Neural progenitor cell (in vitro differentiated cells): Measurements from ENCODE around the gene PRDX1. TPM values are rescaled to one million over a fixed set of nuclear protein-coding genes. Genes with fewer than 3 reads are reported as not detected.
A peak's percentile ranks its signal among the peaks of the same experiment; 100 is the strongest.
"Not testable (repeated sequence)": the region's sequence is repeated elsewhere in the genome, so short reads cannot be mapped to it uniquely, and the experiment has no call there.

Experiments
- DNase-seq: peaks from one replicate; pipeline ENCODE4 v3.0.0-alpha.2; 2016; ENCODE audit warnings: low spot score
- H2AFZ ChIP-seq: fragments of 200-600 bp; sonication (generic); replicated peaks from 2 replicates; pipeline ENCODE4 v1.6.1; 2016; ENCODE audit warnings: antibody characterized with exemption
- H3F3A ChIP-seq: fragments of 200-600 bp; sonication (generic); 2 replicates; pipeline ENCODE4 v1.6.1; 2016; ENCODE audit warnings: antibody characterized with exemption, low read depth
- H3K27ac ChIP-seq: fragments of 200-600 bp; sonication (generic); 2 replicates; pipeline ENCODE4 v1.5.1; 2016; ENCODE audit warnings: mild to moderate bottlenecking
- H3K27me3 ChIP-seq: fragments of 200-600 bp; sonication (generic); 2 replicates; pipeline ENCODE4 v1.6.1; 2016; ENCODE audit warnings: mild to moderate bottlenecking, moderate library complexity
- H3K36me3 ChIP-seq: fragments of 200-600 bp; sonication (generic); 2 replicates; pipeline ENCODE4 v1.5.1; 2016
- H3K4me1 ChIP-seq: fragments of 200-600 bp; sonication (generic); 2 replicates; pipeline ENCODE4 v1.6.1; 2016; ENCODE audit warnings: mixed run types
- H3K4me2 ChIP-seq: fragments of 200-600 bp; sonication (generic); 2 replicates; pipeline ENCODE4 v1.6.1; 2016
- H3K4me3 ChIP-seq: fragments of 200-600 bp; sonication (generic); 2 replicates; pipeline ENCODE4 v1.5.1; 2016
- H3K79me2 ChIP-seq: fragments of 200-600 bp; sonication (generic); 2 replicates; pipeline ENCODE4 v1.6.1; 2016; ENCODE audit warnings: low read depth
- H3K9ac ChIP-seq: fragments of 200-600 bp; sonication (generic); 2 replicates; pipeline ENCODE4 v1.6.1; 2016
- H3K9me3 ChIP-seq: fragments of 200-600 bp; sonication (generic); 2 replicates; pipeline ENCODE4 v1.5.1; 2016; ENCODE audit warnings: low read depth
- H4K20me1 ChIP-seq: fragments of 200-600 bp; sonication (generic); 2 replicates; pipeline ENCODE4 v1.6.1; 2016; ENCODE audit warnings: low read depth
- H3K27ac Mint-ChIP-seq: 3 replicates; pipeline ENCODE4 v1.8.0; 2021; ENCODE audit warnings: mixed read lengths
- H3K27me3 Mint-ChIP-seq: 2 replicates; pipeline ENCODE4 v1.8.0; 2022; ENCODE audit warnings: low read depth, mild to moderate bottlenecking, inconsistent platforms, moderate library complexity, mixed read lengths; ENCODE audit not compliant: insufficient read depth
- H3K36me3 Mint-ChIP-seq: 3 replicates; pipeline ENCODE4 v1.8.0; 2021; ENCODE audit warnings: mixed read lengths
- H3K4me1 Mint-ChIP-seq: 3 replicates; pipeline ENCODE4 v1.8.0; 2021; ENCODE audit warnings: mixed read lengths
- H3K4me3 Mint-ChIP-seq: 3 replicates; pipeline ENCODE4 v1.8.0; 2021; ENCODE audit warnings: mild to moderate bottlenecking, moderate library complexity, mixed read lengths
- H3K9me3 Mint-ChIP-seq: 3 replicates; pipeline ENCODE4 v1.8.0; 2020; ENCODE audit warnings: mixed read lengths
- EZH2 ChIP-seq: fragments of 200-600 bp; sonication (generic); IDR thresholded peaks from 2 replicates; pipeline ENCODE4 v1.6.1; 2017; ENCODE audit warnings: antibody characterized with exemption, mild to moderate bottlenecking, moderate library complexity
- EZH2phosphoT487 ChIP-seq: fragments of 200-600 bp; sonication (generic); IDR thresholded peaks from 2 replicates; pipeline ENCODE4 v1.6.1; 2017; ENCODE audit warnings: antibody characterized with exemption
- total RNA-seq: library from RNA; depleted of rRNA; stranded (reverse); fragments of >200 nt; gene quantifications from 2 replicates; pipeline ENCODE4 v1.2.3, GENCODE V29; 2015; ENCODE audit warnings: low replicate concordance
- TF ChIP-seq, protein P1 (sequence below): fragments of 200-600 bp; sonication (generic); IDR thresholded peaks from 2 replicates; pipeline ENCODE4 v1.5.1; 2017; ENCODE audit warnings: antibody characterized with exemption, mild to moderate bottlenecking

PRDX1 gene
- total RNA-seq, 1 donor from 2014 or later: 653 TPM

DNA sequence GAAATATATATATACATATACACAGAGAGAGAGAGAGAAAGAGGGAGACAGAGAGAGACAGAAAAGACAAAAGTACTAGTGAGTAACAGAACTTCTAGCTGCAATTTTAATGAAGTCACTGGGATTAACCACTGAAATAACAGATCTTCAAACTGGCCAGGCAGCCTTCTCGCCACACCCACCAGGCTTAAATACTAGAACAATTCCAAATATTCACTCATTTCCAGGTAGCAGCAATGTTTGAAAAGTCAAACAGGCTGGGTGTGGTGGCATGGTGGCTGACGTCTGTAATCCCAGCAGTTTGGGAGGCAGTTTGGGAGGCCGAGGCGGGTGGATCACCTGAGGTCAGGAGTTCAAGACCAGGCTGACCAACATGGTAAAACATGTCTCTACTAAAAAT is 5.2 kb downstream of the PRDX1 start:
- Histone ChIP-seq H3K36me3 (peaks cover 4% of the 10 kb centered on the region), H3K27me3 (no peaks in the 10 kb centered on the region), H3K4me3 (no peak overlapping the region), H3K27ac (no peak overlapping the region), H3K9me3 (no peaks in the 10 kb centered on the region), H3F3A (peaks cover 40% of the 10 kb centered on the region), H4K20me1 (peaks cover 48% of the 10 kb centered on the region), H2AFZ (no peak overlapping the region), H3K4me1 (peaks cover 10% of the 10 kb centered on the region), H3K4me2 (no peak overlapping the region), H3K9ac (no peak overlapping the region), H3K79me2 (peaks cover 57% of the 10 kb centered on the region)
- TF ChIP-seq, protein P1, sequence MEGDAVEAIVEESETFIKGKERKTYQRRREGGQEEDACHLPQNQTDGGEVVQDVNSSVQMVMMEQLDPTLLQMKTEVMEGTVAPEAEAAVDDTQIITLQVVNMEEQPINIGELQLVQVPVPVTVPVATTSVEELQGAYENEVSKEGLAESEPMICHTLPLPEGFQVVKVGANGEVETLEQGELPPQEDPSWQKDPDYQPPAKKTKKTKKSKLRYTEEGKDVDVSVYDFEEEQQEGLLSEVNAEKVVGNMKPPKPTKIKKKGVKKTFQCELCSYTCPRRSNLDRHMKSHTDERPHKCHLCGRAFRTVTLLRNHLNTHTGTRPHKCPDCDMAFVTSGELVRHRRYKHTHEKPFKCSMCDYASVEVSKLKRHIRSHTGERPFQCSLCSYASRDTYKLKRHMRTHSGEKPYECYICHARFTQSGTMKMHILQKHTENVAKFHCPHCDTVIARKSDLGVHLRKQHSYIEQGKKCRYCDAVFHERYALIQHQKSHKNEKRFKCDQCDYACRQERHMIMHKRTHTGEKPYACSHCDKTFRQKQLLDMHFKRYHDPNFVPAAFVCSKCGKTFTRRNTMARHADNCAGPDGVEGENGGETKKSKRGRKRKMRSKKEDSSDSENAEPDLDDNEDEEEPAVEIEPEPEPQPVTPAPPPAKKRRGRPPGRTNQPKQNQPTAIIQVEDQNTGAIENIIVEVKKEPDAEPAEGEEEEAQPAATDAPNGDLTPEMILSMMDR: no peak
- TF ChIP-seq EZH2 (no peak), EZH2phosphoT487 (no peak)
- peaks cover 20% of the 10 kb centered on the region for H3K36me3 Mint-ChIP-seq
- H3K9me3 Mint-ChIP-seq: no peaks in the 10 kb centered on the region
- H3K4me3 Mint-ChIP-seq: no peak overlapping the region
- no peak for DNase-seq
- H3K27me3 Mint-ChIP-seq: peaks cover 2% of the 10 kb centered on the region
- no peak overlapping the region for H3K27ac Mint-ChIP-seq
- peaks cover 35% of the 10 kb centered on the region for H3K4me1 Mint-ChIP-seq

DNA sequence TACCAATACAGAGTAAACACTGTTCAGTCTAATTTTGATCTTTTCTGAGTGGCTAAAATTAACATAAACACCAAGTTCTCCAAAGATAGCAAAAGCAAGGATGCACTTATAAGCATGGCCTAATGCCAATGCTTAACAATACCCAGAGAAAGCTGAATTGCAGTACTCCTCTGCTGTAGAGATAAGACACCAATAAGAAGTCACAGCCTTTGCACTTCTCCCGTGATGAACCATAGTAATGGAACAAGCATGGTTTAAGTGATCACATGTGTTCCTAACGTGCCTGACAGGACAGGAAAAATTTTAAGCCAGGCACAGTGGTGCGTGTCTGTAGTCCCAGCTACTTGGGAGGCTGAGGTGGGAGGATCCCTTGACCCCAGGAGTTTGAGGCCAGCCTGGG is 5.6 kb downstream of the PRDX1 start:
- Histone ChIP-seq H3K27me3 (no peaks in the 10 kb centered on the region), H3K4me1 (peaks cover 10% of the 10 kb centered on the region), H3K9ac (no peak overlapping the region), H3K79me2 (peaks cover 53% of the 10 kb centered on the region), H2AFZ (no peak overlapping the region), H3K4me2 (no peak overlapping the region), H3K27ac (no peak overlapping the region), H4K20me1 (peaks cover 46% of the 10 kb centered on the region), H3F3A (peaks cover 40% of the 10 kb centered on the region), H3K9me3 (no peaks in the 10 kb centered on the region), H3K36me3 (peaks cover 4% of the 10 kb centered on the region), H3K4me3 (no peak overlapping the region)
- Mint-ChIP-seq H3K27me3 (peaks cover 2% of the 10 kb centered on the region), H3K4me1 (peaks cover 35% of the 10 kb centered on the region), H3K4me3 (no peak overlapping the region), H3K36me3 (peaks cover 23% of the 10 kb centered on the region), H3K27ac (no peak overlapping the region), H3K9me3 (no peaks in the 10 kb centered on the region)
- TF ChIP-seq, protein P1: no peak
- TF ChIP-seq EZH2 (no peak), EZH2phosphoT487 (no peak)
- DNase-seq: no peak

DNA sequence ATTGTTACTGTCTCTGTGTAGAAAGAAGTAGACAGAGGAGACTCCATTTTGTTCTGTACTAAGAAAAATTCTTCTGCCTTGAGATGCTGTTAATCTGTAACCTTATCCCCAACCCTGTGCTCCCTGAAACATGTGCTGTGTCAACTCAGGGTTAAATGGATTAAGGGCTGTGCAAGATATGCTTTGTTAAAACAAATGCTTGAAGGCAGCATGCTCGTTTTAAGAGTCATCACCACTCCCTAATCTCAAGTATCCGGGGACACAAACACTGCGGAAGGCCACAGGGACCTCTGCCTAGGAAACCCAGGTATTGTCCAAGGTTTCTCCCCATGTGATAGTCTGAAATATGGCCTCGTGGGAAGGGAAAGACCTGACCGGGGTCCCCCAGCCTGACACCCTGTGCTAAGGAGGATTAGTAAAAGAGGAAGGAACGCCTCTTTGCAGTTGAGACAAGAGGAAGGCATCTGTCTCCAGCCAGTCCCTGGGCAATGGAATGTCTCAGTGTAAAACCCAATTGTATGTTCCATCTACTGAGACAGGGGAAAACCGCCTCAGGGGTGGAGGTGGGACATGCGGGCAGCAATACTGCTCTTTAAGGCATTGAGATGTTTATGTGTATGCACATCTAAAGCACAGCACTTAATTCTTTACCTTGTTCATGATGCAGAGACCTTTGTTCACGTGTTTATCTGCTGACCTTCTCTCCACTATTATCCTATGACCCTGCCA is 8.0 kb downstream of the PRDX1 start:
- not testable (repeated sequence) for H3K27ac Mint-ChIP-seq, H3K4me3 ChIP-seq, H3K27me3 Mint-ChIP-seq, DNase-seq, H3K27me3 ChIP-seq, H3K9me3 ChIP-seq, H3K4me1 ChIP-seq, H2AFZ ChIP-seq, H3K27ac ChIP-seq, H3K9me3 Mint-ChIP-seq, H3K9ac ChIP-seq, H3K4me2 ChIP-seq, H3K36me3 ChIP-seq
- H3K36me3 Mint-ChIP-seq: peaks cover 35% of the 10 kb centered on the region
- H3K79me2 ChIP-seq: peaks cover 30% of the 10 kb centered on the region
- H4K20me1 ChIP-seq: peaks cover 32% of the 10 kb centered on the region
- peak overlapping the region; percentile 24 for H3K4me3 Mint-ChIP-seq
- peaks cover 24% of the 10 kb centered on the region for H3K4me1 Mint-ChIP-seq
- H3F3A ChIP-seq: peaks cover 50% of the 10 kb centered on the region

DNA sequence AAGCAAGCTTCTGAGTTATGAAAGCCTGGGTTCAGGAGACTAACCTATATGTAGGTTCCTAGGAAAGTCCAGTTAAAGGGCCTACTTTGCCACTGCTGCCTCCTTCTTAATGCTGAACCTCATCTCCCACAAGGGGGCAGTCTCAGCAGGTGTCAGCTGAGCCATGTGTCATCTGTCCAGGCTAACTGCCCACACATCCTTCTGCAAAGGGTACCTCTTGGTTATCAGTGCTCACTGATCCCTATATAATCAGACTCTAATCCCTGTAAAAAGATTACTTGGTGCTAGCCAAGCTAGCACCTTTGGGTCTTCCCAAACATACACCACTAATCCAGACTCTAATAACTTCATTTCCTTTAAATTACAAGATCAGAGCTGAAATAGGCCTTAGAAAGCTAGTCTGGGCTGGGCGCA is 9.0 kb downstream of the PRDX1 start:
- Histone ChIP-seq H3K4me2 (no peak overlapping the region), H3K79me2 (peaks cover 20% of the 10 kb centered on the region), H2AFZ (no peak overlapping the region), H3K4me3 (no peak overlapping the region), H3K36me3 (peaks cover 4% of the 10 kb centered on the region), H3K4me1 (no peaks in the 10 kb centered on the region), H3K9ac (no peak overlapping the region), H3K9me3 (no peaks in the 10 kb centered on the region), H3K27me3 (no peaks in the 10 kb centered on the region), H4K20me1 (peaks cover 29% of the 10 kb centered on the region), H3F3A (peaks cover 57% of the 10 kb centered on the region), H3K27ac (no peak overlapping the region)
- DNase-seq: peak; percentile 84
- peak overlapping the region; percentile 58 for H3K4me3 Mint-ChIP-seq
- no peaks in the 10 kb centered on the region for H3K9me3 Mint-ChIP-seq
- no peaks in the 10 kb centered on the region for H3K27me3 Mint-ChIP-seq
- TF ChIP-seq, protein P1: peak; percentile 75
- no peak for TF ChIP-seq EZH2phosphoT487
- TF ChIP-seq EZH2: no peak
- H3K27ac Mint-ChIP-seq: no peak overlapping the region
- H3K36me3 Mint-ChIP-seq: peaks cover 40% of the 10 kb centered on the region
- peaks cover 21% of the 10 kb centered on the region for H3K4me1 Mint-ChIP-seq
